Astrocyte of the spinal cord (primary cell): ENCODE measurements around the gene CCR5AS.

Experiments used
- DNase-seq: peaks from one replicate; pipeline ENCODE4 v3.0.0; 2011; ENCODE audit warnings: low read depth, low spot score
- H3K4me3 ChIP-seq: 2 replicates; pipeline ENCODE4 v1.5.1; 2011; ENCODE audit warnings: low read depth, mild to moderate bottlenecking, low read length, moderate library complexity
- CTCF ChIP-seq: IDR thresholded peaks from 2 replicates; pipeline ENCODE4 v1.5.1; 2012; ENCODE audit warnings: low read depth, mild to moderate bottlenecking, low read length, inconsistent platforms
- in situ Hi-C: cut with HindIII; loops from 2 replicates; pipeline ENCODE4 v1.10.0; 2017; ENCODE audit warnings: low sequenced_read_pairs

The CCR5AS gene

GRCh38 chr3:46370839-46371518 is 35.9 kb downstream of the CCR5AS start, which contains the start of gene CCR5:
TSS of gene CCR5 (plus strand) at chr3:46370946. CDS start at chr3:46372903, 1,957 bp downstream.
- DNase-seq: no peak
- no peak within 1 kb of the TSS for H3K4me3 ChIP-seq
- in situ Hi-C loops: no loop called here

GRCh38 chr3:46369675-46370132 is 37.2 kb downstream of the CCR5AS start:
- in situ Hi-C loops: no loop called here
- no peak for DNase-seq
- TF ChIP-seq CTCF: no peak
- no peak overlapping the region for H3K4me3 ChIP-seq

More at GRCh38 chr3:46370839-46371518, 35.9 kb downstream of the CCR5AS start, which contains the start of gene CCR5:
- no peak for TF ChIP-seq CTCF

- H3K4me3 ChIP-seq: no peak overlapping the region
- no peak for TF ChIP-seq CTCF
- in situ Hi-C loops: no loop called here
- DNase-seq: no peak
Measured at GRCh38 chr3:46369151-46369550, 37.7 kb downstream of the CCR5AS start.

- in situ Hi-C loops: no loop called here
- H3K4me3 ChIP-seq: no peak overlapping the region
- no peak for DNase-seq
- TF ChIP-seq CTCF: no peak
Measured at GRCh38 chr3:46368569-46368968, 38.3 kb downstream of the CCR5AS start.

- in situ Hi-C loops: no loop called here
- TF ChIP-seq CTCF: no peak
- DNase-seq: no peak
- no peak overlapping the region for H3K4me3 ChIP-seq
Measured at GRCh38 chr3:46367811-46368210, 39.1 kb downstream of the CCR5AS start.

- no peak overlapping the region for H3K4me3 ChIP-seq
- no peak for TF ChIP-seq CTCF
- in situ Hi-C loops: no loop called here
- no peak for DNase-seq
Measured at GRCh38 chr3:46365737-46366524, 40.9 kb downstream of the CCR5AS start.
